HUES6 (cell line): Measurements from ENCODE around the gene SRGN.
"Not testable (repeated sequence)": the region's sequence is repeated elsewhere in the genome, so short reads cannot be mapped to it uniquely, and the experiment has no call there.

Source experiments
- H3K27ac ChIP-seq: 2 replicates; pipeline ENCODE4 v1.7.0; 2013; ENCODE audit warnings: low read depth, mild to moderate bottlenecking, low read length, inconsistent platforms
- H3K27me3 ChIP-seq: 2 replicates; pipeline ENCODE4 v1.6.1; 2013; ENCODE audit warnings: low read length; ENCODE audit not compliant: control insufficient read depth, insufficient read depth
- H3K36me3 ChIP-seq: 2 replicates; pipeline ENCODE4 v1.6.1; 2013; ENCODE audit warnings: low read length; ENCODE audit not compliant: control insufficient read depth, insufficient read depth
- H3K4me1 ChIP-seq: 2 replicates; pipeline ENCODE4 v1.6.1; 2013; ENCODE audit warnings: low read length; ENCODE audit not compliant: control insufficient read depth, insufficient read depth
- H3K4me3 ChIP-seq: 2 replicates; pipeline ENCODE4 v1.5.1; 2013; ENCODE audit warnings: low read depth, low read length
- H3K9ac ChIP-seq: one replicate; pipeline ENCODE4 v1.6.1; 2013; ENCODE audit warnings: mild to moderate bottlenecking, low read length
- H3K9me3 ChIP-seq: 2 replicates; pipeline ENCODE4 v1.6.1; 2013; ENCODE audit warnings: low read depth, low read length; ENCODE audit not compliant: control insufficient read depth, insufficient read depth

The SRGN gene

DNA sequence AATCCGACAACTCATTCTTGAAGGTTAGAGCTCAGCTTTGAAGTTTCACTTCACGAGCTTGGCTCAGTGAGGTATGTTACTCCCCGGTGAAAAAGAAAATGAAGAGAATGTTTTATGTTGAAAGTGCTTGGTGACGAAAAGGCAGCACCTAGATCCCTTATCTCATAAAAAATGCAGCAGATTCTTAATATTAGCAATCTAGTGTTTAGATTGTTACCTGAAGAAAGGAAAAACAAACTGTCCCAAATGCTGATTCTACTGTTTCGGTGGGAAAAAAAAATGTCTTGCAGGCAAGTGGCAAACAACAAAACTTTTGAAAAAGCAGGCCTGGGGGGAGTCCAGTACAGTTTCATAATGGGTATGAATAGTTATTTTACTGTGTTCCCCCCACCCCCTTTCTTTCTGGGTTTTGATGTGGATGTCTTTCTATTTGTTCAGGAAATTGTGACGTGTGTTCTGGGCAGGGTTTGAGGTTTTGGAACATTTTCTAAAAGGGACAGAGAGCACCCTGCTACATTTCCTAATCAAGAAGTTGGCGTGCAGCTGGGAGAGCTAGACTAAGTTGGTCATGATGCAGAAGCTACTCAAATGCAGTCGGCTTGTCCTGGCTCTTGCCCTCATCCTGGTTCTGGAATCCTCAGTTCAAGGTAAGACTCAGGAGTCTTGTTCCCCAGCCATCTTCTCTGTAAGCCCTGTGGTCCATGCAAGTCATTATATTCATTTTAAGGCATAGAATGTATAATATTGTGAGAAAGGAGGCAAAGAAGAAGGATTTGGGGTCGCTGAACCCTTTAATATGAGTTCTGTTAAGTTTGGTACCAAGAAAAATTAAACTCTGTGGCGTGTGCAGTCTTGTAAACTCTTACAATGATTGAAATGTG, at the start of gene SRGN:
TSS of gene SRGN (plus strand) at position 514 of the 881 bp plus-strand sequence. CDS start at position 569, 55 bp downstream.
- H3K27ac ChIP-seq, result no peak within 1 kb of the TSS
- no peak within 1 kb of the TSS for H3K9ac ChIP-seq
- no peaks in the 10 kb centered on the region for H3K9me3 ChIP-seq
- no peaks in the 10 kb centered on the region for H3K36me3 ChIP-seq
- no peaks in the 10 kb centered on the region for H3K27me3 ChIP-seq
- peaks cover 6% of the 10 kb centered on the region for H3K4me1 ChIP-seq
- H3K4me3 ChIP-seq, result no peak within 1 kb of the TSS

GRCh38 chr10:69040904-69041303, 47.0 kb upstream of the SRGN start:
- not testable (repeated sequence) for H3K4me3 ChIP-seq, H3K36me3 ChIP-seq, H3K27ac ChIP-seq, H3K9ac ChIP-seq, H3K27me3 ChIP-seq, H3K4me1 ChIP-seq, H3K9me3 ChIP-seq

DNA sequence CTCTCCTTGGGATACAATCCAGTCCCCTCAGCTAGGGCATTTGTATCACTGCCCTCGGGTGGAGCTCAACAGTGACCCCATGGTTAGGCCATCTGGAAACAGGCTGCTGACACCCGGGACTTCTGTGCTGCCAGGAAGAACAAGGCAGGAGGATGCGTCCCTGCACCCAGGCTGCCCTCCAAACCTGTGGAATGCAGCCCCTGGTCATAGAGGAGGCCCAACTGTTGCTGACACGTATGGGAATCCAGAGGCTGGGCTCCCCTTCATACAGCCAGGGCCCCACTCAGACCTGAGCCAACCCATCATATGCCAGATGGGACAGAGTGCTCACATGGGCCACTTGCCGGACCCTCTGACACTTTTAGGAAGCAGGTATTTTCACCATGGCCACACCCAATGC, 45.5 kb upstream of the SRGN start:
- Histone ChIP-seq H3K27me3 (no peaks in the 10 kb centered on the region), H3K4me1 (no peaks in the 10 kb centered on the region), H3K27ac (no peak overlapping the region), H3K9me3 (no peaks in the 10 kb centered on the region), H3K36me3 (no peaks in the 10 kb centered on the region), H3K4me3 (no peak overlapping the region), H3K9ac (no peak overlapping the region)

GRCh38 chr10:69042838-69043237, 45.1 kb upstream of the SRGN start:
- Histone ChIP-seq H3K36me3 (no peaks in the 10 kb centered on the region), H3K27ac (no peak overlapping the region), H3K27me3 (no peaks in the 10 kb centered on the region), H3K9ac (no peak overlapping the region), H3K4me1 (no peaks in the 10 kb centered on the region), H3K9me3 (no peaks in the 10 kb centered on the region), H3K4me3 (no peak overlapping the region)

DNA sequence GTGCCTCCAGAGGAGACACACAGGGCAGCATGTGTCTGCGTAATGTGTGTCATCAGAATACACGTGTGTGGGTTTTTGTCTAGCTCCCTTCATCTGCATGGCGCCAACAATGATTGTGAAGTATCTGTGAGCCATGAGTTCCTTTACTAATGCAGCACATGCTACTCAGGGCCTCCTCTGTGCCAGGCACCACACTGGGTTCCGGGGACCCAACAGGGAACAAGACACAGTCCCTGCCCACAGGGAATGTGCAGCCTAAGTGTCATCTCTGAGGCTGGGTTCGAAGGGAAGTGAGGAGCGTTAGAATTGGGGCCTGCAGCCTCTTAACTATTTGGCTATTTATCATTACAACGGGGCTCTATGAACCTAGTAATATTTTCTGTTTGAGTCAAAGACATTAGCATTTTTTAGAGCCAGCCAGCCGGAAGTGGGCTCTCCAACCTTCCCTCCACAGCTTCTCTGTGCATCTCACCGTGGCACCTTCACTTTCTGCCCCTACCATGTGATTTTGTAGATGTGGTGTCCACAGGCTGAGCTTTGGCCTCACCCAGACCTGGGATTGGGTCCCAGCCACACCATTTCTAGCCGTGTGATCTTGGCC, 43.9 kb upstream of the SRGN start:
- no peaks in the 10 kb centered on the region for H3K27me3 ChIP-seq
- H3K9me3 ChIP-seq, result no peaks in the 10 kb centered on the region
- H3K9ac ChIP-seq, result no peak overlapping the region
- no peaks in the 10 kb centered on the region for H3K36me3 ChIP-seq
- H3K4me3 ChIP-seq, result no peak overlapping the region
- no peaks in the 10 kb centered on the region for H3K4me1 ChIP-seq
- no peak overlapping the region for H3K27ac ChIP-seq

- Histone ChIP-seq H3K9me3 (no peaks in the 10 kb centered on the region), H3K27ac (no peak overlapping the region), H3K9ac (no peak overlapping the region), H3K27me3 (no peaks in the 10 kb centered on the region), H3K4me3 (no peak overlapping the region), H3K36me3 (no peaks in the 10 kb centered on the region), H3K4me1 (no peaks in the 10 kb centered on the region)
Measured at GRCh38 chr10:69044546-69044945, 43.4 kb upstream of the SRGN start.

DNA sequence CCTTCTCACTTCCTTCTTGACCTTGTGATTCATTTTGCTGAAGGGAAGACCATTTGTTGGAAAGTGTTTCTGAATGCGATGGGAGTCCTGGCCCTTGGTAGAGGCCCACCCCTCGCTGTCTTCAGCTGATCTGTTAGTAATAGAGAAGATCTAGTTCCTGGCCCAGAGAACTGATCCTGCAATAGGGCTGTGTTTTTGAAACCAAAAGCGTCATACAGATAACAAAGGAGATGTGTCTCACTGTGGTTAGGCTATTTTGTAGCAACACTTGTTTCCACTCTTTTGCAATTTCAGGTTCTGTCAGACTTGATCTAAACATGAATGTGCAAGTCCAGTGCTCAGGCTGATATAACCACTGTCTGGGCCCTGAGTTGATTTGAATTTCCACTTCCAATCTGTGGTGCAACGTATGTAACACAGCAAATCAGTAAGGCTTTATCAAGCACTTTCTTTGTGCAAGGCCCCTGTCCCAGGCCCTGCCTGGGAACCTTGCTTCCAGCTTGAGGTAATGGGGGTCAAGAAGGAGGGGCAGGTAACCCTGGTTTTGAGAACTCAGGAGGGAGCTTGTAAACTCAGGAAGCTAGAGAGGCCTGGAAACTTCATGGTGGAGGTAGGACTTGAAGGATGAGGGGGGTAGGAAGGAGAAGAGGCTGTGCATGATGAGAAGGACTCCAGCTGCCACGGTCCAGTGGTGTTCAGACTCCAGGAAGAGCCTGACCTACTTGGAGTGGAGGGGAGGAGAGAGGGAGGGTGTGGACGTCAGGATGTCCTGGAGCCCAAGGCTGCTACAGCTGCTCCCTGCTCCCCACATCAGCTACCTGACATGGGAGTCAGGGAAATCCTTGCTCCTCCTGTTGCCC, 42.2 kb upstream of the SRGN start:
- Histone ChIP-seq H3K4me3 (no peak overlapping the region), H3K36me3 (no peaks in the 10 kb centered on the region), H3K4me1 (no peaks in the 10 kb centered on the region), H3K9me3 (no peaks in the 10 kb centered on the region), H3K27ac (no peak overlapping the region), H3K27me3 (no peaks in the 10 kb centered on the region), H3K9ac (no peak overlapping the region)

- no peak overlapping the region for H3K27ac ChIP-seq
- no peaks in the 10 kb centered on the region for H3K27me3 ChIP-seq
- H3K9me3 ChIP-seq, result no peaks in the 10 kb centered on the region
- no peaks in the 10 kb centered on the region for H3K36me3 ChIP-seq
- H3K4me1 ChIP-seq, result peaks cover 4% of the 10 kb centered on the region; the same call in 1 of the 2 replicates
- H3K4me3 ChIP-seq, result no peak overlapping the region
- H3K9ac ChIP-seq, result no peak overlapping the region
Measured at GRCh38 chr10:69047111-69047832, 40.6 kb upstream of the SRGN start.

GRCh38 chr10:69048103-69048502, 39.8 kb upstream of the SRGN start:
- H3K9ac ChIP-seq, result no peak overlapping the region

GRCh38 chr10:69049566-69049961, 38.3 kb upstream of the SRGN start:
- no peaks in the 10 kb centered on the region for H3K36me3 ChIP-seq
- no peaks in the 10 kb centered on the region for H3K9me3 ChIP-seq
- H3K4me3 ChIP-seq, result no peak overlapping the region
- peaks cover 6% of the 10 kb centered on the region; the same call in 1 of the 2 replicates for H3K4me1 ChIP-seq
- no peaks in the 10 kb centered on the region for H3K27me3 ChIP-seq
- H3K27ac ChIP-seq, result no peak overlapping the region
- no peak overlapping the region for H3K9ac ChIP-seq

More at GRCh38 chr10:69048103-69048502, 39.8 kb upstream of the SRGN start:
- Histone ChIP-seq H3K27ac (no peak overlapping the region), H3K4me1 (peaks cover 6% of the 10 kb centered on the region; the same call in 1 of the 2 replicates), H3K27me3 (no peaks in the 10 kb centered on the region), H3K4me3 (no peak overlapping the region), H3K9me3 (no peaks in the 10 kb centered on the region), H3K36me3 (no peaks in the 10 kb centered on the region)
